Dermis microvascular lymphatic vessel endothelial cell (primary cell): ENCODE measurements around the gene PIWIL4. TPM values are rescaled to one million over a fixed set of nuclear protein-coding genes. Genes with fewer than 3 reads are reported as not detected.
"Not testable (repeated sequence)": the region's sequence is repeated elsewhere in the genome, so short reads cannot be mapped to it uniquely, and the experiment has no call there.

Experiments used
- DNase-seq, 2 donors: peaks; one replicate each; pipeline versions ENCODE4 v3.0.0 to v3.0.0-alpha.2; 2010; ENCODE audit warnings: low read depth in 2 of 2
- total RNA-seq: library from RNA; depleted of rRNA; stranded (reverse); fragments of >200 nt; gene quantifications from 2 replicates; pipeline ENCODE4 v1.2.1, GENCODE V29; 2014

The PIWIL4 gene
- total RNA-seq, 1 donor from 2014 or later: 0.51 TPM

DNA sequence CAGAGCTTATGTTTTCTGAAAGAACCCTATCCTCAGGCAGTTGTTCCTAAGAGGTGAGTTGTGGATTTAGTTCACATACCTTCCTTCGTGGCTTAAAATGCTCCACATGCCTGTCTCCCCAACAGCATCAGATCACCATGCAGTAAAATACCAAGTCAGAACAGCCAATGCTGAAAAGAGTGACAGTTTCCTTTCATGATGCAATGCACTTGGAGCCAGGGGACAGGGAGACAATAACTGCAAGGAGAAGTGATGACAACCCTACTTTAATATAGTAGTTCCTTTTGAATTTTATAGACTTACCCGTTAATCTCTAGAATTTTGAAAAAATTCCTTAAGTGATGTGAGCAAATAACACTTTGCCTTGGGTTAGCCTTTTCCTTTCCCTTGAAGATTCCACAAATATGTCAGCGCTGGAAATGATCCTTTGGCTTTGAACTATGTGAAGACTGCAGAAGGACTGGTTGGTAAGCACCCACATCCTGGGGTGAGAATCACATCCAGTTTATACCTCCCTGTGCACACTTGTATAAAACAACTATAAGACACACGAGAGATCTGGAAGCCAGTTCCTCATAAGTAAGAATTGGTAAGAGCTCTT, 71.2 kb downstream of the PIWIL4 start:
- no peak for DNase-seq

DNA sequence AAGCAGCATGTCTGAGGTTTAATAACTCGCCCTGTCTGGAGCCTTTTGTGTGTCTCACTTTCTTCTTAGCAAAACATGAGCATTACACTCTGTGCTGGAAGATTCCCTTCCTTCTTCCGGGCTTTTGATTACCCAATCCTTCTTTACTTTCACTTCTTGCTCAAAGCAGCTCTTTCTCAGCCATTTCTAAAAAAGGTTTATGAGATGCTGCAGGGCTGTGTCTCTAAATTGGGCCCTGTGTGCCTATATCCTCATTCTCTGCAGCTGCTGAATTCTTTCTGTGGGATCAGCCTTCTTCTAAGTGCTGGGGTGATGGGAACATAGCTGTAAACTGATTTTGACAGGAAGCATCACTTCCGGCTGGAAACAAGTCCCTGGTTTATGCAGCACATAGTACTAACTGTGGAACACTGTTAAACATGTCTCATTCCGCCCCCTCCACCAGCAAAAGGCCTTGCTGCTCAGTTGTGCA, 71.8 kb downstream of the PIWIL4 start:
- DNase-seq: no peak

DNA sequence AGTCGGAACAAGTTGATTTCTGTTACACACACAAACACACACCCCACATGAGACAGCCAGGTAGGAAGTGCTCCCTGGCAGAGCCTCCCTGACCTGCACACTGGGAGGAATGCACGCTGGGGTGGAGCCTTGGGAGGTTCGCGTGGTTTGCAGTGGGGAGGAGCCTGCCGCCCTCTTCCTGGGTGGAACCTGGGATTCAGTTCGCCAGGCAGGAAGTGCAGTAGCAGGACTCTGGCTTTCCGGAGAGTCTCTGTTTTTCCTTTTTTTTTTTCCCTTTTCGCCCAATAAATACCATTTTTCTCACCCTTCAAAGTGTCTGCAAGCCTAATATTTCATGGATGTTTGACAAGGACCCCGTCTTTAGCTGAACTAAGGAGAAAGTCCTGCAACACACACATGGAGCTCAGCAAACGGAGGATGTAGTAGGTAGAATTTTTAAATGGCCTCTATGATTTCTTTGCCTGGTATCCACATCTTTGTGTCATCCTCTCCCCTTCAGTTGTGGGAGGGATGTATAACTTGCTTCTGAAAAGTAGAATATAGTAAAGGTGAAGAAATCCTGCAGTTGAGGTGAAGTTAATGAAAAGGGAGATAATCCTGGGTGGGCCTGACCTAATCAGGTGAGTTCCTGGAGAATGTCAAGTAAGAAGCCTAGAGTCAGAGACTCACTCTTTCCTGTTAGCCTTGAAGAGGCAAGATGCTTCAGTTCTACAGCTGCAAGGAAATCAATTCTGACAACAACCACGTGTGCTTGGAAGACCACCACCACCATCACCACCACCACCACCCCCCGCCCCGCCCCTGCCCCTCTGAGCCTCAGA, 72.9 kb downstream of the PIWIL4 start:
- DNase-seq: no peak

DNA sequence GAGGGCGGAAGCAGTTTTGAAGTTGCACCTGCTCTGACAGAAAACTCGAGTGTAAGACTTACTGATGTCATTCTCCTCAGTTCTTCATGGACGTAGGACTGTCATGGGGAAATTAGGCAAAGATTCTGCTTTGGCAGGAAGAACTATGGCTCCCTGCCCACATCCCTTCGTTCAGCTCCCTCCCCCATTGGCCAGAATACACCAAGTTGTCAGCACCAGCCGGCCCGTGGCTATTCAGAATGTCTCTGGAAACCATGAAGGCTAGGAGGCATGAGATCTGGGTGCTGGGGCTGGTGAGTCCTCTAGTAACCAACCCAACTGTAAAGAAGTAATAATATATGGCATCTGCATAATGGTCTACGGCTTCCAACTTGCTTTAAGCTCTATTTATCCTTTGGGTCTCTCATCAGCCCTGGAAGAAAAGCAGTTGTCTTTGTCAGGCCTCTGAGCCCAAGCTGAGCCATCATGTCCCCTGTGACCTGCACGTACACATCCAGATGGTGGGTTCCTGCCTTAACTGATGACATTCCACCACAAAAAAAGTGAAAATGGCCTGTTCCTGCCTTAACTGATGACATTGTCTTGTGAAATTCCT, 74.1 kb downstream of the PIWIL4 start:
- DNase-seq: no peak

DNA sequence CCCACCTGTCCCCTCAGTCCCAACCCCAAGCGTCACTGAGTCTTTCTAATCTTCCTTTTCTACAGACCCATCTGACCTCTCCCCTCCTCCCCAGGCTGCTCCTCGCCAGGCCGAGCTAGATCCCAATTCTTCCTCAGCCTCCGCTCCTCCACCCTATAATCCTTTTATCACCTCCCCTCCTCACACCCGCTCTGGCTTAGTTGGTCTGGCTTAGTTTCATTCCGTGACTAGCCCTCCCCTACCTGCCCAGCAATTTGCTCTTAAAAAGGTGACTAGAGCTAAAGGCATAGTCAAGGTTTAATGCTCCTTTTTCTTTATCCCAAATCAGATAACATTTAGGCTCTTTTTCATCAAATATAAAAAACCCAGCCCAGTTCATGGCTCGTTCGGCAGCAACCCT, 76.0 kb downstream of the PIWIL4 start:
- not testable (repeated sequence) for DNase-seq

DNA sequence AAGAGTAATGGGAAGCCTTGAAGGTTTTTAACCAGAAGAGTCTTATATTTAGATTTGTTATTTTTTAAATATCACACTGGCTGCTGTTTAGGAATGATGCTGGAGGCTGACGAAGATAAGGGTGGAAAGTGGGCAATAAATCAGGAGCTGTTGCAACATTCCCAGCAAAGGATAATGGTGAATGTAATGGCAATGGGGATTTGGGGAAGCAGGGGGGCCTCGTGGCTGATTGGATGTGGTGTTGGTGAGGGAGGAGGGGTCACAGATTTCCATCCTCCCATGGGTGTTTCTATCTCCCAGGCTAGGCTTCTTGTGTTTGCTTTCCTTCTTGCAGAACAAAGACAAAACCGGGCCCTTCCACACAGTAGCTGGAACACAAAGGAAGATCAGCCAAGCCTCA, 80.8 kb downstream of the PIWIL4 start:
- DNase-seq: no peak

DNA sequence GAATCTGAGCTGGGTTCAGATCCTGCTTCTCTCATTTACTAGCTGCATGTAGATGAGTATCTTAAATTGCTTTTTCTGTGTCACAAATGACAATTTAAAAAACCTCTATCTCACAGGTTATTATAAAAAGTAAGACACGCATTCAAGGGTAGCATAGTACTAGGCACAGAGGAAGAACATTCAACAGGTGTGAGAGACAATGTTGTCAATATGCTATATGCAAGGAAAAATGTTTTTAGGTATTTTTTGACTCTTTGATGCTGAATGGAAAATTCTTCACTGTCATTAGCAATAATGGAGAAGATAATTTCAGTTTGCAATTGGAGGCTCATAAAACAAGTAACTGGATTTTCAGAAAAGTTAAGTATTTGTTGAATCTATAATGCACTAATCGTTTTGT, 81.6 kb downstream of the PIWIL4 start:
- no peak for DNase-seq

DNA sequence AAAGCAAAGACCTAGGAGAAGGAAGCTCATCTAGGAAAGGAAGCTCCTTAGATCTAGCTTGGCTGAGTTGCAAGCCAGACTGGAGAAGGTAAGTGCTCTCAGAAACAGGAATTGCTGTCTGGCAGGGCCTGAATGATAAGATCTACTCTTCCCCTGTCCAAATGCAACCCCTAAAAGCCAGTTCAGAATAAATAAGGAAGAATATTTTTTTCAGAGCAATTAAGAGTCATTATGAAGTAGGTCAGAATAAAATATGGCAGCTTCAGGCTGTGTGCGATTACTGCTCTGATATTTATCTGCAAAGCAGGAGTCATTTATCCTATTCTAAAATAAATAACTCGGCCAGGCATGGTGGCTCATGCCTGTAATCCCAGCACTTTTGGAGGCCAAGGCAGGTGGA, 82.1 kb downstream of the PIWIL4 start:
- no peak for DNase-seq

DNA sequence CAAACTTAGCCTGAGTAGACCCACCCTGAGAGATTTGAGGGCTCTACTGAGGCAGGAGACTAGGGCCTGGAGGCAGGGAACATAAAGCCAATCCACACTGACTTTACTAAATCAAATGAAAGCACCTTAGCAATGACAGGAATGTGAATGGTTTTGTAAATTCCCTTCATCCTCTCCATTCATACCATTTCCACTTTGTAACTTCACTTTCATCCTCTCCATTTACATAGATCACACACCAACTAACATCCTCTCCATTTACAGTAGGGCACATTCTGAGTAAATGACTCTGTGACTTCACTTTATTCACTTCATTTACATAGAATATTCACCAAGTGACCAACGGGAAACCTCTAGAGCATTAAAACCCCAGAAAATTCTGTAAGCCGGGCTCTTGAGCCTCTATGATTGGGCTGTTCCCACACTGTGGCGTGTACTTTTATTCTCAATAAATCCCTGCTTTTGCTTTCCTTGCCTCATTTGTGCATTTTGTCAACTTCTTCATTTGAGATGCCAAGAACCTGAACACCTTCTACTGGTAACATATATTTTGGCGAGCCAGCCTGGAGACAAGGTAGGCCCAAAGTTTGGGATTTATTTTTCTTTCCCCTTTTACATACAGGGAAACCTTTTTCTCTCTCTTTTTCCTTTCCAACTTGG, 82.9 kb downstream of the PIWIL4 start:
- no peak for DNase-seq

DNA sequence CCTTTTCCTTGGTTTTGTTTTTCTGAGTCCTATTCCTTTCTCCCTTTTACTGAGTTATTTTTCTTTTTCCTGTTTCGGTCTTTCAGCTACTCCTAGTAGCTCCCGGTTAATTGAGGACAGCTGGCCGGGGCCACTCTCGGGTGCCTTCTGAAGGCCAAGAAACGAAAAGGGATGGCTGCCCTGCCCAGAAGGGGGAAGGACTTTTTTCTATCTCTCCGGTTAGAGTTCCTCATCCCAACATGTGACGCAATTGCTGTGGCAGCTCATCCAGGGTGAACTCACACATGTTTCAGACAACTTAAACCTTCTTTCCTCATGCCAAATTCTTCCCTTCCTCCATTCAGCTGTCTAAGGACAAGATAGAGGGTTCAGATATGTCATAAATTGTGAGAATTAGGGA, 83.6 kb downstream of the PIWIL4 start:
- no peak for DNase-seq

DNA sequence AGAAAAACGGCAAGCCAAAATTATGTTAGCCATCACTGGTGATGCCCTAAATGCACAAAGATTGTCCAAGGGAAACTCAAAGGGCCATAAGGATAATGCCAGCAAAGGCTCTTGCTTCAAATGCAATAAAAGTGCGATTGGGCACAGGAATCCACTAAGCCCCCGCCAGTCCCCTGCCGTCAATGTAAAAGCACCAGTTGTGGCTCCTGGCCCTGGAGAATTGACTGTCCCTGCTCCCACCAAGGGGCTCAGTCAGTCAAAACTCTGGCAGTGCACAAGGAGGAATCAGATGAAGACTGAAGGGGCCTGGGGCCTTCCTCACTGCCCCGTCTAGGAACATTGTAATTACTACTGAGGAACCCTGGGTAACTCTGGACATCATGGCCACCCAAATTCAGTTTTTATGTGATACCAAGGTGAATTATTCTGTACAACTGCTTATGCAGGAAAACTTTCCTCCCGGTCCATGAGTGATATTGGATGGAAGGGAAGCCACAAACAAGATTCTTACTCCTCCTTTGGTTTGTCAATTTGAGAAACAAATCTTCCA, 85.6 kb downstream of the PIWIL4 start:
- DNase-seq: no peak

DNA sequence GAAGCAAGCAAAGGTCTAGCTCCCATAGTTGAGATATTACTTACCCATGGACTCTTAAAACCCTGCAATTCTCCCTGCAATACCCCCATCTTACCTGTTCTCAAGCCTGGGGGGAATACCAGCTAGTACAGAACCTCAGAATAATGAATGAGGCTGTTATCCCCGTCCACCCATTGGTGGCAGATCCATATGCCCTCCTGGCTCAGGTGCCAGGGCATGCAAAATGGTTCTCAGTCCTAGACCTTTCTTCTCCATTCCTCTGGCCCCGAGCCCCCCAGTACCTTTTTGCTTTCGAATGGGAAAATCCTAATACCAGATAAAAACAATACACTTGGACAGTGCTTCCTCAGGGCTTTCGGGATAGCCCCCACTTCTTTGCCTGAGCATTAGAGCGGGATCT, 86.4 kb downstream of the PIWIL4 start:
- no peak for DNase-seq

DNA sequence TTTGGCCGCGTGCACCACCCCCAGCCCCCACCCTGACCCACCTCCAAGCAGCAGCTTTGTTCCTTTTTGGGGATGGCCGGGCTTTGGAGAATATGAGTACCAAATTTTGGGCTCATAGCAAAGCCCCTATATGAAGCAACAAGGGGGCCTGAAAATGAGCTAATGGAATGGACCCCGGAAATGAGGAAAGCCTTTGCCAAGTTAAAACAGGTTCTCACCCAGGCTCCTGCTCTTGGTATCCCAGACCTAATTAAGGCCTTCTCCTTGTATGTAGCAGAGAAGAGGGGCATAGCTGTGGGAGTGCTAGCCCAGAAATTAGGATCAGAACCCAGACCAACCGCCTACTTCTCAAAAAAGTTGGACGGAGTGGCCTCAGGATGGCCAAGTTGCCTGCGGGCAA, 87.0 kb downstream of the PIWIL4 start:
- no peak for DNase-seq

DNA sequence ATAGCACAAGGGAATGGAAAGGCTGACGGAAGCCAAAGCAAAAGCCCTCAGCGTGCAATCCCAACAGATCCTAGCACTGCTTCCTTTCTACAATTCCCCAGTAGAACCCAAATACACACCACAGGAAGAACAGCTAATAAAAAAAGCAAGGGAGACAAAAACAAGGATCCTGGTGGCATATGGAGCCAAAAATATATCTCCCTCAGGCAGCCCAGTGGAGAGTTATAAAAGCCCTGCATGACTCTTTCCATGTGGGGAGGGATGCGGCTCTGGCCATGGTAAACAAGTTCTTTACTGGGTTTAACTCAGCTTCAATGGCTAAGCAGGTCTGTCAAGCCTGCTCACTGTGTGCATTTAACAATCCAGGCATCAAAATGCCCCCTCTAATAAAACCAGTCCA, 88.1 kb downstream of the PIWIL4 start:
- DNase-seq: no peak

DNA sequence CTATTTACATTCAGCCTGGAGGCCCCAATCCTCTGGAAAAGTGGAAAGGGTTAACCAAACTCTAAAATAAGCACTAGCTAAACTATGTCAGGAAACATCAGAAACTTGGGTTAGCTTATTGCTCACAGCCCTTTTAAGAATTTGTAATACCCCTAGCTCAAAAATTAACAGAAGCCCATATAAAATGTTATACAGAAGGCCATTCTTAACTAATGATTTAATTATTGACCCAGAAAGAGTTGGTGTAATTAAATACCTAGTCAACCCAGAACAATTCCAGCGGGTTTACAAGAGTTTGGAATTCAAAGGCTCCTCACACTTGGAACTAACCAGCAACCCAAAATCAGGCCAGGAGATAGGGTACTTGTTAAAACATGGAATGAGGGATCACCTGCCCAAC, 88.8 kb downstream of the PIWIL4 start:
- no peak for DNase-seq

DNA sequence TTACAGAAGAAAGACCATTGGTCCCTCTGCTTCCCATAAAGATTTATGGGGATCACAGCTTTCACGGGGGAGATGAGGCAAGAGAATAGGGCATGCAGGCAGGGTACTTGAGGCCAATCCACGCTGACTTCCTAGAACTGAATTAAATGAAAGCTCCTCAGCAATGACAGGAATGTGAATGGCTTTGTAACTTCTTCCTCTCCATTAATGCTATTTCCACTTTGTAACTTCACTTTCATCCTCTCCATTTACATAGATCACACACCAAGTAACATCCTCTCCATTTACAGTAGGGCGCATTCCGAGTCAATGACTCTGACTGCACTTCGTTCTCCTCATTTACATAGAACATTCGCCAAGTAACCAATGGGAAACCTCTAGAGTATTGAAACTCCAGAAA, 89.8 kb downstream of the PIWIL4 start:
- no peak for DNase-seq

DNA sequence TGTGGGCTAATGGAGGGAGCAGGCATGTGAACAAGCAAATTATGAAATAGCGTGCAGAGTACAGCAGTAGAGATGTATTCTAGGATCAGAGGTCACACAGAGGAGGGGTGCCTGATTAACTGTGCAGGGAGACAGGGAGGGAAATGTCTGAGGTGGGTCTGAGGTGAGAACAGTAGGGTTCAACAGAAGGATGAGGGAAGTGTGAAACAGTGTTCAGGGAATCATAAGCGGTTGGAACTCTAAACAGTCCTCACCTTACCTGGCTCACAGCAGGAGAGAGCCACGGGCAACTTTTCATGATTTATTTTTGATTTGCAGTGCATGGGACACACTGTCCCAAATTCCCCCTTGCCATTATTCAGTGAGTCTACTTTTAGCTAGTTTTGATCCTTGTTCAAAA, 90.5 kb downstream of the PIWIL4 start:
- DNase-seq: no peak

DNA sequence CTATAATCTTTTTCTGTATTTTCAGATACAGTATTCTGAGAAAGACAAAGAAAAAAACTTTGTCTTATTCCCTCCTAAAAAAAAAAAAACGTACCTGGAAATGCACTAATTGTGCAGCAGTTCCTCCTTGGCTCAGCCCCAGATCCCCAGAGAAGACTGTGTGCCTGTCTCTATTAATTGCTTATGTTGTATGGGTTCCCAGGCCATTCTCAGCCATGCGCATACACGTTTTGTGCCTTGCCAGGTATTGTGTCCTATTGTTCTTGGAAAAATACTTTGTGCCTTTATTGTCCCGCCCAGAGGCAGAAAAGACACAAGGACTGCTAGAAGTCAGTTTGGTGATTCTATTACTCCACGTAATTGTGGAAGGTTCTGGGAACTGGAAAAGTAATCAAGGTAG, 91.2 kb downstream of the PIWIL4 start:
- no peak for DNase-seq

DNA sequence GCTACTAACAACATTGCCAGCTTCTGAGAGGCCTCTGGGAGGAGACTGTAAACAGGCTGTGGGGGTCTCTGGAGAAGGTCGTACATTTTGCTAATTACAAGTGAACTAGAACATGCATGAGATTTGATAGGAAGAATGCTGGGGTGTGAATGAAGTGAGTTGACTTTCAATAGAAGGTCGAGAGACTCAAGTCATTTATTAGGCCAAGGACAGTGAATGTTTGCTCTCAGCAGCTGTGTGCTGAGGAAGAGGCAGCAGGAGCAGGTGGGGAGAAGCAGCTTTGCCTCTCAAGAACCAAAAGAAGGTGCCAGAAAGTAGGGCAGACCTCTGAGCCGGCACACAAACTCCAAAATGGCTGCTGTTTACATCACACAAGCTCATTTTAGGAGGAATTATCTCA, 91.7 kb downstream of the PIWIL4 start:
- DNase-seq: no peak

DNA sequence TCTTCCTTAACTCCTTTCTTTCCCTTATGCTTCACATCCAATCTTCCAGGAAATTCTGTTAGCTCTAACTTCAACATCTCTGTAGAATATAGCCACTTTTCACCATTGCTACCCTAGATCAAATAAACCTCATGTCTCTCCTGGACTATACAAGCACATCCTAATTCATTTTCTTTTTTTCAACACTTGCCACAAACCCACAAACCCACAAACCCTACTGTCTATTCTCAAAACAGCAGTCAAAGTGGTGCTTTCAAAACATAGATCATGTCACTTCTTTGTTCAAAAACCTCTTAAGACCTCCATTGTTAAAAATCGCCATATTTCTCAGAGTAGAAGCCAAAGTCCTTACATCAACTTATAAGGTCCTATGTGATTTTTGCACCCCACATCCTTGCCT, 94.3 kb downstream of the PIWIL4 start:
- no peak for DNase-seq

DNA sequence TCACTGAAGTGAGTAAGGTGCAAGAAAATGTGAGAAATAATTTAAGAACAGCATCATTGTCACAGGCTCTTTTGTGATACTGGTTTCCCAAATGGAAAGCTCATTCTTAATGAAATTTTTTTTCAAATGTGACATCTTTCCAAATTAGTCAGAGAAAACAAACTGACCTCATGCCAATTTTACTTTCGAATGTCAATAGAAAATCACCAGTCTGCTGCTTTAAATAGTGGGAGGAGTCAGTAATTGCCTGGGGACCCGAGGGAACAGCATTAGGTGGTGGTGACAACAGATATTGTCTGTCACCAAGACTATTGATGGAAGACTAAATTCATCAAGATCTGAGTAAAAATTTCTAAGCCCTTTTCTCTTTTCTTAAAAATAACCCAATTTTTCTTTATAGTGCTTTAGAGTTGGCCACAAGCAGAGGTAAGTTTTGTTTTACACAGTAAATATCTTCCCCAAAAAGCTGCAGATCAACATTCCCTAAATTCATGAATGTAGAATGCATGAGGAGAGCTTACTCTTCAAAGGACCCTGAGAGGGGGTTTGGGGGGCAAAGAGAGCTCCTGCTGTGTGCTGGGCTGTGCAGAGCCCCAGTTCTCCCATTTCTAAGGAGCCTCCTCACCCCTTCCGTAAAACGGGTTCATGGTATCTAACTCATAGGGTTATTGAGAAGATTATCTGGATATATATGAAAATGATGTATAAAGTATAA, 95.1 kb downstream of the PIWIL4 start:
- no peak for DNase-seq
